Fibroblast of the conjunctiva (primary cell): ENCODE data around the gene NIPAL3.
"Not testable (repeated sequence)": the region's sequence is repeated elsewhere in the genome, so short reads cannot be mapped to it uniquely, and the experiment has no call there.

Experiments
- DNase-seq: peaks from one replicate; pipeline ENCODE4 v3.0.0-alpha.2; 2010; ENCODE audit warnings: low read depth

NIPAL3 gene

DNA sequence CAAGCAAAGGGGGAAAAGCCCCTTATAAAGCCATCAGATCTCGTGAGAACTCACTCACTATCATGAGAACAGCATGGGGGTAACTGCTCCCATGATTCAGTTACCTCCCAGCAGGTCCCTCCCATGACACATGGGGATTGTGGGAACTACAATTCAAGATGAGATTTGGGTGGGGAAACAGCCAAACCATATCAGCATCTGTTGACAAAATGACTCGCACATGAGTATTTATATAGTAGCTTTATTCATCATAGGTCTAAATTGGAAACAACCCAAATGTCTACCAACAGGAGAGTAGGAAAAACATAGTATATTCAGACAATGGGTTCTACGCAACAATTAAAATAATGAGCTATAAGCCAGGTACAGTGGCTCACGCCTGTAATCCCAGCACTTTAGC, 46.5 kb downstream of the NIPAL3 start:
- not testable (repeated sequence) for DNase-seq

DNA sequence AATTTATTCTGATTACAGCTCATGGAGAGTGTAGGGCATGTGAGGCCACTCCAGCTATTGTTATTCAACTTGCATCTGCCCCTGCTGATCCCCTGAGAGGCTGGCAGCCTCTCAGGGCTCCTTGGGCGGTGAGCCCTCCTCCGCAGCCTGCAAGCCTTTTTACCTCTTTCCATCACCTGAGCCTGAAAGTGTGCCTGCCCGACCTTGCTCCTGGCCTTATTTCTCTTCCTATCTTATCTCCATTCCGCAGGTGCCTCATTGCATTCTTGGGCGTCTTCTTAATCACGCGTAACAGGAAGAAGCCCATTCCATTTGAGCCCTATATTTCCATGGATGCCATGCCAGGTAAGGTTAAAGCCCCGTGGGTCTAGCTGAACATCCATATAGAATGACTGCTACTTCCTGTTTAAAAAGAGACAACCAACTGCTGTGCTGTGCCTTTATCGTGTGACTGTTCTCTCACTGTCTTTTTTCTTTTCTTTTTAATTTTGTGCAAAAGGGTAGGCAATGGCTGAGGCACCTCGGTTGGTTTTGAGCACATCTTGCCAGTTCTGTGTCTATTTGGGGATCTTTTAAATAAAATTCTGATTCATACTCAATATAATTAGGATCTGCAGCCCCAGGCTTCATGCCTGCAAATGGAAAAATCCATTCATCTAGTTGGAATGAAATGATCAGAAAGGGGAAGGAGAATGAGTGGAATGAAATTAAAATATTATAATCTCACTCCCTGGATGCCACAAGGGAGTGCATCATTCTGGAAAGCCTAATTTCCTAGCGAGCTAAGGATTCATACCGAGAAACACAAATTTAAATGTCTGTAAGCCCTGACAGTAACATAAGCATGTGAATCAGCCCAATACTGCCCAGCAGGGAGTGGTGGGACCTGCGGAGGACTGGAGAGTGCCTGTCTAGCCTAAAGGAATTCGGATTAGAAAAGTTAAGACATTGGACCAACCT, 48.5 kb downstream of the NIPAL3 start:
- no peak for DNase-seq

DNA sequence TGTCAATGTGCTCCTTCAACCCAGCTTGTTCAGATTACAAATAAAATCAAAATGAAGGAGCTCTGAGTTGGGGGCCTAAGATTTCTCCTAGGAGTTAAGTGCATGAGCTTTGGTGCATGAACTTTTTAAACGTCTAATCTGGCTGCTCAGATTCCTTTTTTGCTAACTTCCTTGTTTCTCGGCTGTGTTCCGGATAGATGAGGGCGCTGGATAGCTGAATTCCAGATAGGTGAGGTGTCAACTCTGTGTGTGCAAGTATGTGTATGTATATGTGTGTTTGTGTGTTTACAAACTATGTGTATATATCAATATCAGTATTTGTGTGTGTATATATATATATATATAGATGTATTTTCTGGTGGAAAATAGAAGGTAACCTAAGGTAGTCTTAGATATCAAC, 49.5 kb downstream of the NIPAL3 start:
- no peak for DNase-seq

DNA sequence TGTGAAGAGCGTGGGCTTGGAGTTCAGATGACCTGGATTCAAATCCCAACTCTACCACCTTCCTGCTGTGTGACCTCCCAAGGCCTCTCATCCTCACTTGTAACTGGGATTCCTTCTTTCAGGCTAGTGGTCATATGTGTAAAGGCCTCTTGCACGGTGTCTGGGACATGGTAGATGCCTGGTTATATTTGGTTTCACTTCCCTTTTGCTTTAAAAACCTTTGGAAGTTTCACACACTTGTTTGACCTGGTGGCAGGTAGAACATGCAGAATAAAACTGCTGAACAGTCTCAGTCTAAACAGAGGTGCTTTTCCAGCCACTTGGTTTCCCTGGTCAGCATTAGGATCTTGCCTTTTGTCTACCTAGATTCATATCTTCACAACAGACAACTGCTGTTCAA, 50.0 kb downstream of the NIPAL3 start:
- no peak for DNase-seq

DNA sequence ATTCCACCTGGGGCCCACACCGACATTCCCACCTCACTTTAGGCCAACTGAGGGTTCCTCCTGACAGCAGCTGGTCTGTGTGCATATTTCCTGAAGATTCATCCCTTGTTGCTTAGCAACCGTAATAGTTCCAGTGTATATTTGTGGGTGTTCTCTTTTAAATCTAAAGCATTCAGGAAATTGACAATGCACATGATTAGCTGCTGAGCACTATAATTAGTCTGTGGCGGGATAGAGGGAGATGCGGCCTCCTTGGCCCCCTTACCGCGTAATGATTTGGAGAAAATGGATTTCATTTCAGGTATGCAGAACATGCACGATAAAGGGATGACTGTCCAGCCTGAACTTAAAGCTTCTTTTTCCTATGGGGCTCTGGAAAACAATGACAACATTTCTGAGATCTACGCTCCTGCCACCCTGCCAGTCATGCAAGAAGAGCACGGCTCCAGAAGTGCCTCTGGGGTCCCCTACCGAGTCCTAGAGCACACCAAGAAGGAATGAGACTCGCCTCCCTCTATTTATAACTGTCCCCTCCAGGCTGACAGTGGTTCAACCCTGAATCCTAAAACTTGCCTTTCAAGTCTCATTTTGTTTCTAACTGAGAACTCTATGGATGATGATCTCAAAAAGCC, 53.2 kb downstream of the NIPAL3 start:
- DNase-seq: no peak

DNA sequence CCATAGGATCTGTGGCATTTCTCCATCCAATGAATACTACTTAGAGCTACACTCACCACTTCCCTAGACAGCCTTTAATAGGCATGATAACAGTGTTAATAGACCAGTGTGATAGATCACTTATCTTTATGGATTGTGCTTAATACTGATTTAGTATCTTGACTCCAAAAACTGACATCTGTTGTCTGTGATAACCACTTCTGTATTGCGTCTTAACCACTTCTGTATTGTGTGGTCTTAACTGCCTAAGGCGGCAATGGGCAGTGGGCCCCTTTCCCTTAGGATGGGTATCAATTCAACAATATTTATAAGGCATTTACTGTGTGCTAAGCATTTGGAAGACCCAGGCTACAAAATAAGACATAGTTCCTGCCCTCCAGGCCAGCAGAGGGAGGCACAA, 55.0 kb downstream of the NIPAL3 start:
- no peak for DNase-seq

DNA sequence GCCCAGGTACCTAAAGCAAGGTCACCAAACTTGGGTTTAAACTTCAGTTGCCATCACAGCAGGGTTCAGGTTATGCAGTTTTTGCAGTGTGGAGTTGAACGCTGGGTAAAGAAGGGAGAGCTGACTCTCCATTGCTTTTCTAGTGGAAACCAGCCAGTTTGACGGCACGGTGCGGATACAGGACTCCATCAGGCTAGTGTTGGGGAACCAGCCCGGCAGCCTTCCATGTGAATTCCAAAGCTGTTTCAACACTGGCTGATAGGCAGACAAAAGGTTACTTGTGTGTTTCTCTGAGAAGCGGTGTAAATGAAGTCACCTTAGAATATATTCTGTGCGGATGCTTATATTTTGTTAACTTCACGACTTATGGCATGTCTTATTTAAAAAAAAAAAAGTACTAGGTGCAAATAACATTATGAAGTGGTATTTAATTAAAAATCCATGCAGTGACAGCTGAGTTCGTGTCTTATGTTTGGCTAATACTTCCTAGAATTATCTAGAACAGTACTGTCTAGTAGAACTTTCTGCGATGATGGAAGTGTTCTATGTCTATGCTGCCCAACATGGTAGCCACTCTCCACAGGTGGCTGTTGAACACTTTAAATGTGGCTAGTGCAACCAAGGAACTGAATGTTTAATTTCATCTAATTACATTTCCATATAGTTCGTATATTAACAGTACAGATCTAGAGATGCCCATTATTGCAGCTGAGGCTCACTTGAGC, 57.1 kb downstream of the NIPAL3 start:
- DNase-seq: no peak

DNA sequence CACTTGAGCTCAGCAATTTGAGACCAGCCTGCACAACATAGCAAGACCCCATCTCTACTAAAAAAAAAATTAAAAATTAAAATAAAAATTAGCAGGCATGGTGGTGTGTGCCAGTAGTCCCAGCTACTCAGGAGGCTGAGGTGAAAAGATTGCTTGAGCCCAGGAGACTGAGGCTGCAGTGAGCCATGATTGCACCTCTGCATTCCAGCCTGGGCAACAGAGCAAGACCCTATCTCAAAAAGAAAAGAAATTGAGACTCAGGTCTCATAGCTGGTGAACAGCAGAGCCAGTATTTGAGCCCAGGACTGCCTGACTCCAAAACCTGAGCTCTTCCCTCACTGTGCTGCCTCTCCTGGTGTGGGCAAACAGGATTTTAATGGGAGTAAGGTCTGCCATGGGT, 58.6 kb downstream of the NIPAL3 start:
- DNase-seq: no peak

DNA sequence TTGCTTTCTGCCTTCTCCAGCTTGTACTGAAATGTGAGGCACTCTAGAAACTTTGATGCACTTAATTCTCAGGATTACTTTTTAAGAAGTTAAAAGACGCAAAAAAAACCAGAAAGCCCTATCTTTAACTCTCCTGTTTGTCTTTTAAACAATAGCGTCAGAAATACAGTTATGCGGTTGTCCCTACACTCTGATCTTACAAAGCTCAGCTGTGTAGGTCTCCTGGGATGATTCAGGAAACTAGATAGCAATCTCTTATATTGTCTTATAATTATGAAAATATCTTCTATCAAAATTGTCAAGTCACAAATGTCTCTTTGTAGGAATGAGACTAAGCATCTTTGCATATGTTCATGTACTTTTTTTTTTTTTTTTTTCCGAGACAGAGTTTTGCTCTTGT, 60.1 kb downstream of the NIPAL3 start:
- no peak for DNase-seq

DNA sequence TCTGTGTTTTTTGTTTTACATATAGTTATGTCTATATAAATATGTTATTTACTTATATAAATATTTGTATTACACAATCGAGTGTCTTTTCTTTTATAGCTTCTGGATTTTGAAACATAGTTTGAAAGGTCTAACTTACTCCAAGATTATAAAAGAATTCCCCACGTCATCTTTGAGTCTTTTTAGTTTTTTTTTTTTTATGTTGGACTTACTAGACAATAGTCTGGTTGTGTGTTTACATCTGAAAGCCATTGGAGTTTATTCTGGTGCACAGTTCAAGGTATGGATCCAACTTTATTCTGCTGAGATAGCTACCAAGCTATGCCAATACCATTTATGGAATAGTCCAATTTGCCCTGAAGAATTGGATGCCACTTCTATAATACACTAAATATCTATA, 61.0 kb downstream of the NIPAL3 start:
- DNase-seq: no peak

DNA sequence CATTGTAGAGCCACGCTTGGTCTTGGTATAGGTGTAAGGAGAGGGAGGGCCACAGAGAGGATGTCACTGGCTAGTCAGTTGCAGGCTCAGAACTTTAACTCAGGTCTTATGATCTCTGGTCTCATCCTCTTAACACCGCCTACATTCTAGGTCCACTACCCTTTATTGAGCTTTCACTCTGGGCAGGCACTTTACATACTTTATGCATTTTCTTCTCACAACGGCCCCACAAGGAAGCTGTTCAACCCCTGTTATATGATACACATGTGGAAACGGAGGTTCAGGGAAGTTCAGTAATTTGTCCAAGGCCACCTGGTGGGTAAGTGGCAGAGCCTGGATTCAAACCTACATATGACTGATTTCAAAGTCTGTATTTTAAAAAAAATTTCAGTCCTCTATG, 61.7 kb downstream of the NIPAL3 start:
- no peak for DNase-seq

DNA sequence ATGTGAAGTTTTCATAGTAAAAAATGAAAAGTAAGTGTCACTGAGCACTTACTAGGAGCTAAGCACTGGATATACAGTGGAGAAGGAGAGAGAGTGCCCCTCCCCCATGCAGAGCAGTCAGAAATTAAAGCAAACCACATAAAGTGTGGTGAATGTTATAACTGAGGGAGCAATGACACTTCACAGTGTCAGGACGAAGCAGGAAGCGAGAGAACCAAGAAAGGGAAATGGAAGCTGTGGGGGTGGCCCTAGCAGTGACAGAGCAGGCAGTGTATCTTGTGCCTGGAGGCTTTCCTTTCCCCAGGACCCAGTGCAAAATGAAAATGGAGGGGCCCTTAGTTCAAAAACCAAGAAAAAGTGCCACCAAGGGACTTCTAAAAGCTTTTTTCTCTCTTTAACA, 65.5 kb downstream of the NIPAL3 start:
- DNase-seq: no peak

DNA sequence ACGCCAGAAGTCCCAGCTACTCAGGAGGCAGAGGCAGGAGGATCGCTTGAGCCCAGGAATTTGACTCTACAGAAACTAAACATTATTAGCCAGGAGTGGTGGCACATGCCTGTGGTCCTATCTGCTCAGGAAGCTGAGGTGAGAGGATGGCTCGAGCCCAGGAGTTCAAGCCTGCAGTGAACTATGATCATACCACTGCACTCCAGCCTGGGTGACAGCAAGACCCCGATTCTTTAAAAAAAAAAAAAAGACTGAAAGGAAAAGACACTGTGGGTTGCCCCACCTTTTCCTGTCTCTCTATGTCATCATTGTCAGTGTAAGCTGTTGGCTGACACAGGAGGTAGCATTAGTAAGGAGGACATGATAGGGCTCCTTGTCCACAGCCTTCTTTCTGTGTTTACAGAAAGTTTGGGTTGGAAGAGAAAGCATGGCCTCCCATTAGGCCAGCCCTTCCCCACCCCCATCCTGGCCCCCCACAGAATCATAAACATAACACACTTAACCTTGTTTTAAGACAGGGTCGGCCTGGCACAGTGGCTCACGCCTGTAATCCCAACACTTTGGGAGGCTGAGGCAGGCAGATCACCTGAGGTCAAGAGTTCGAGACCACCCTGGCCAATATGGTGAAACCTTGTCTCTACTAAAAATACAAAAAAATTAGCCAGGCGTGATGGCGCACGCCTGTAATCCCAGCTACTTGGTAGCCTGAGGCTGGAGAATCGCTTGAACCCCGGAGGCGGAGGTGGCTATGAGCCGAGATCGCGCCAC, 66.4 kb downstream of the NIPAL3 start:
- DNase-seq: no peak

DNA sequence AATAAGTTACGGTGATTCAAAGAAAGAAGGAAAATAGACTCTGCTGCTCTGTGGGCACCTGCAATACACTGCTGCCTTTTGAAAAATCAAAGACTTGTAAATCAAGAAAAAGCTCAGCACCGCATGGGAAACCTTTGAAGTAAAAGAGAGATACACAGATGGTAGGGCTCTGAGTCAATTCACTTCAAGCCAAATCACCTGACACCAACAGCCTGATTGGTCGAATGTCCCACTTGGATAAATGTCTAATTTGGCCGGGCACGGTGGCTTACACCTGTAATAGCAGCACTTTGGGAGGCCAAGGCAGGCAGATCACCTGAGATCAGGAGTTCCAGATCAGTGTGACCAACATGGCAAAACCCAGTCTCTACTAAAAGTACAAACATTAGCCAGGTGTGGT, 67.8 kb downstream of the NIPAL3 start:
- no peak for DNase-seq

DNA sequence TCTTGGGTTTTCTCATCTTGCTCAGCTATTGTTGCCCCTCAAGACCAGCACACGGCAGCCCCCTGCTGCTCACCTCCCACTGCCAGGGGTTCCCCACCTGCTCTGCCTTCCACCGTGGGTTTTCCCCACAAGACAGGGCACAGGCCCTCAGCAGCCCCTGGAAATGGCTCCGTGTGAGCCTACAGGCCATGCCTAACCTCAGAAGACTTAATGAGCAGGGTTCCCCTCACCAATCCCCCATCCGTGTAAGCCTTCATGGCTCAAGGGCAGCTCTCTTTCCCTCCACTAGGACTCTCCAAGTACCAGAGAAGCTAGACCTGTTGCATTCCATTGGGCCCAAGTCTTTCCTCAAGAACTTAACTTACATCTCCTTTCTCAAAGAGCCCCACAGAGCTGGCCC, 68.6 kb downstream of the NIPAL3 start:
- DNase-seq: no peak

DNA sequence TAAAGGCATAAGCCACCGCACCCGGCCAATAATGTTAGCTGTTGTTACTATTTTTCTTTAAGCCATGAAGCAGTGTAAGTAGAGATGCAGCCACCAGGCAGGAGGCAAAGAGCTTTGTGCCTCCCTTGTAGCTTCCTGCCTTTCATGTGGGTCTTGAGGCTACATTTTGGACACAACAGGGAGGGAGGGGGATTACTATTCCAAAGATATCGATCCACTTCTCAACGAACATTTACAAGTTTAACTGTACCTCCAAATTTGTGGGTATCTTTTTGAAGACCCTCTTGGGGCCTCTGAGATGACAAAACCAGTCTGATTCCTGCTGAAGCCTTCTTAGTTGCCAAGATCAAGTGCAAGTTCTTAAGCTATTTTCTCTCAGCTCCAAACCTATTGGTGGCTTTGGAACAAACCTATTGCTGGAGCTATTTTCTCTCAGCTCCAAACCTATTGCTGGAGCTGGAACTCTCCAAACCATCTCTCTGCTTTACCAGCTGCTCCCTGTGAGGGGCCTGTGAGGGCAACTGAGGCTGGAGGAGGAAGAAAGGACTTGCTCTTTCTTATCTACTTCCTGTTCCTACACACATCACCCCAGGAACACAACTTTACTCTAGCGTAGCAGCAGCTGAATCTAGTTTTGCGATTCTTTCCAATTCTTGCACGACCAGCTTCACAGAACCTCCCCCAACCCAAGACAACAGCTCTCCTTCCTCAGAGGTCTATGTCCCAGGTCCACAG, 70.9 kb downstream of the NIPAL3 start:
- no peak for DNase-seq

DNA sequence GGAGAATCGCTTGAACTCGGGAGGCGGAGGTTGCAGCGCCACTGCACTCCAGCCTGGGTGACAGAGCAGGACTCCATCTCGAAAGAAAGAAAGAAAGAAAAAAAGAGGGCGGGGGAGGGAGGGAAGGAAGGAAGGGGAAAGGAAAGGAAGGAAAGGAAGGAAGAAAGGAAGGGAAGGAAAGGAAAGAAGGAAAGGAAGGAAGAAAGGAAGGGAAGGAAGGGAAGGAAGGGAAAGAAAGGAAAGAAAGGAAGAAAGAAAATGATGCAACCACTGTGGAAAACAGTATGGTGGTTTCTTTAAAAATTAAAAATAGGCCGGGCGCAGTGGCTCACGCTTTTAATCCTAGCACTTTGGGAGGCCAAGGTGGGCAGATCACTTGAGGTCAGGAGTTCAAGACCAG, 71.9 kb downstream of the NIPAL3 start:
- DNase-seq: no peak

DNA sequence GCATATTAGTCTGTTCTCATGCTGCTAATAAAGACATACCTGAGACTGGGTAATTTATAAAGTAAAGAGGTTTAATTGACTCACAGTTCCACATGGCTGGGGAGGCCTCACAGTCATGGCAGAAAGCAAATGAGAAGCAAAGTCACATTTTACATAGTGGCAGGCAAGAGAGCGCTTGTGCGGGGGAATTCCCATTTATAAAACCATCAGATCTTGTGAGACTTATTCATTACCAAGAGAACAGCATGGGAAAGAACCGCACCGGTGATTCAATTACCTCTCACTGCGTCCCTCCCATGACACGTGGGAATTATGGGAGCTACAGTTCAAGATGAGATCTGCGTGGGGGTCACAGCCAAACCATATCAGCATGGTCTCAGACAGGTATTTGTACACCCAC, 72.6 kb downstream of the NIPAL3 start:
- DNase-seq: not testable (repeated sequence)

DNA sequence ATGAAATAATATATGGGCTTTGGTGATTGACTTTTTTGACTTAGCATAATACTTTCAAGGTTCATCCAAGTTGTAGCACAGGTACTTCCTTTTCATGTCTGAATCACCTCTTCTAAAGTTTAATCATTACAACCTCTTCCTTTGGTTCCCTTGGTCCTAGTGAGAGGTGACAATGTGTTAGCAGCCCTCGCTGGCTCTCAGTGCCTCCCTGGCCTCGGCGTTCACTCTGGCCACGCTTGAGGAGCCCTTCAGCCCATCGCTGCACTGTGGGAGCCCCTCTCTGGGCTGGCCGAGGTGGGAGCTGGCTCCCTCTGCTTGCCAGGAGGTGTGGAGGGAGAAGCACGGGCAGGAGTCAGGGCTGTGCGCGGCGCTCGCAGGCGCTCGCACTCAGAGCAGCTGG, 74.1 kb downstream of the NIPAL3 start:
- DNase-seq: no peak

DNA sequence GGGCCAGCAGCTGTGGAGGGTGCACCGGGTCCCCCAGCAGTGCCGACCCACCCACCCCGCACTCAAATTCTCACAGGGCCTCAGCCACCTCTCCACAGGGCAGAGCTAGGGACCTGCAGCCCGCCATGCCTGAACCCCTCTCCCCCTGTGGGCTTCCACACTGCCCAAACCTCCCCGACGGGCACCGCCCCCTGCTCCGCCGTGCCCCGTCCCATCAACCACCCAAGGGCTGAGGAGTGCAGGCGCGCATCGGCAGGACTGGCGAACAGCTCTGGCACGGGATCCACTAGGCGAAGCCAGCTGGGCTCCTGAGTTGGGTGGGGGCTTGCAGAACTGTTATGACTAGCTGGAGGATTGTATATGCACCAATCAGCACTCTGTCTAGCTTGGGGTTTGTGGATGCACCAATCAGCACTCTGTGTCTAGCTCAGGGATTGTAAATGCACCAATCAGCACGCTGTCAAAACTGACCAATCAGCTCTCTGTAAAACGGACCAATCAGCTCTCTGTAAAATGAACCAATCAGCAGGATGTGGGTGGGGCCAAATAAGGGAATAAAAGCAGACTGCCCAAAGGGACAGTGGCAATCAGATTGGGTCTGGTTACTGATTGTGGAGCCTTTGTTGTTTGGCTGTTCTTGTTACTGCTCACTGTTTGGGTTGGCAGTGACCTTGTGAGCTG, 74.6 kb downstream of the NIPAL3 start:
- no peak for DNase-seq
